ENCODE measurements around the gene TSACC.
A peak's percentile ranks its signal among the peaks of the same experiment; 100 is the strongest.
"Not testable (repeated sequence)": the region's sequence is repeated elsewhere in the genome, so short reads cannot be mapped to it uniquely, and the experiment has no call there.

Gene TSACC

DNA sequence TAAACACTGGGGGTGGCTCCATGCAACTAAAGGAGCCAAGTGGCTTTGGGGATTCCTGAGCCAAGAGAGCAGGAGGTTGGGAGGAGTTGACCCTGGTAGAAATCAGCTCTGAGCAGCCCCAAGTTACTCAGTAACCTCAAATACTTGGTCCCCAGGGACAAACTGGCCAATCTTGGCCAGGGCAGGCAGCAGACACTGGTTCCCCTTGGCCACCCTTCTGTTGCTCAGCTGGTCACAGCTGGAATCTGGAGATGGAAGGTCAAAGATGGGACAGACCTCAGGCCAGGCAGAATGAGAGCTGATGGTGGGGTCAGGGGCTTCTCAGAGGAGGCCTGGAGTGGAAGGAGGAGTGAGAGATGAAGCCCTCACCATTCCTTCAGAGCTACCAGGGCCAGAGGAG is 27.4 kb downstream of the TSACC start:
- H3K27me3 ChIP-seq (ENCODE audit: control insufficient read depth, insufficient read depth, low read length), result no peaks in the 10 kb centered on the region; the same call in 1 of the 2 replicates
- H3K9me3 ChIP-seq (ENCODE audit: control insufficient read depth, insufficient read depth, low read length), result no peaks in the 10 kb centered on the region
- no peak overlapping the region for H3K27ac ChIP-seq (ENCODE audit: low read length)
- peaks cover 2% of the 10 kb centered on the region for H3K4me1 ChIP-seq (ENCODE audit: control insufficient read depth, insufficient read depth, low read length)
- no peak for DNase-seq (ENCODE audit: low read depth, low spot score)
- no peaks in the 10 kb centered on the region for H3K36me3 ChIP-seq (ENCODE audit: control insufficient read depth, insufficient read depth, low read length)
- H3K4me3 ChIP-seq (ENCODE audit: low read length), result no peak overlapping the region

DNA sequence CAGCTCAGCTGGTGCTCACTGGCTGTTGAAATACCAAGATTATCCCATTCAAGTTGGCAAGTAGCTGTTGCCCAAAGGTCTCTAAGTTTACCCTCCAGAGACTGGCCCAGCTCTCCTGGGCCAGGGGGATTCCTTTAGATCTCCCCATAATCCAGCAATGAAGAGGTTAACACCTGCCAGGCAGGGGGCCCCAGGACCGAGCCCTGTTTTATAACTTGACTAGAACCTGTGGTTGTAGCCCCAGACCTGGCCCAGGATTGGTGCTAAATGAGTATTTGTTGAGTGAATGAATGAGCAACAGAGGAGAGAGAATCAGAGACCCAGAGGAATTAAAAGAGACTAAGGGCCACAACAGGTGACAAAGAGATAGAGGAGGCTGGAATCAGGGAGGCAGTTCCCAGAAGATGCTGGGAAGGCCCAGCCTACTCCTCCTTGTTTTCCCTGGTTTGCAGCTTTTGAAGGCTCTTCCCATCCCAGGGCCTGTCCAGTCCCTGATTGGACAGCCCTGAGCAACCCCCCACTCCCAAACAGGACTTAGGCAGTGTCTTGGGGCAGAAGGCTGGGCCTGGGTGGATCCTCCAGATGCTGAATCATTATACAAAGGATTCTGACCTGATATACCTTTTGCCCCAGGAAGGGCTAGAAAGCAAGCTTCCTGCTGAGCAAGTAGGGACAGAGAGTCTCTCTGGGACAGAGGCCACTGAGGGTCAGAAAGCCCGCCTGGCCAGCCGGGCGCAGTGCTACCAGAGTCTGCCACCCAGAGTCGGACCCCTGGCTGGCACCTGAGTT is 28.2 kb downstream of the TSACC start:
- no CpG with 5 or more reads among the region's 5 CpGs for WGBS (ENCODE audit: insufficient coverage, insufficient read length)
- peaks cover 2% of the 10 kb centered on the region for H3K4me1 ChIP-seq (ENCODE audit: control insufficient read depth, insufficient read depth, low read length)
- H3K36me3 ChIP-seq (ENCODE audit: control insufficient read depth, insufficient read depth, low read length), result no peaks in the 10 kb centered on the region
- H3K4me3 ChIP-seq (ENCODE audit: low read length), result no peak overlapping the region
- no peaks in the 10 kb centered on the region; the same call in 1 of the 2 replicates for H3K27me3 ChIP-seq (ENCODE audit: control insufficient read depth, insufficient read depth, low read length)
- H3K27ac ChIP-seq (ENCODE audit: low read length), result no peak overlapping the region
- DNase-seq (ENCODE audit: low read depth, low spot score), result no peak
- no peaks in the 10 kb centered on the region for H3K9me3 ChIP-seq (ENCODE audit: control insufficient read depth, insufficient read depth, low read length)

DNA sequence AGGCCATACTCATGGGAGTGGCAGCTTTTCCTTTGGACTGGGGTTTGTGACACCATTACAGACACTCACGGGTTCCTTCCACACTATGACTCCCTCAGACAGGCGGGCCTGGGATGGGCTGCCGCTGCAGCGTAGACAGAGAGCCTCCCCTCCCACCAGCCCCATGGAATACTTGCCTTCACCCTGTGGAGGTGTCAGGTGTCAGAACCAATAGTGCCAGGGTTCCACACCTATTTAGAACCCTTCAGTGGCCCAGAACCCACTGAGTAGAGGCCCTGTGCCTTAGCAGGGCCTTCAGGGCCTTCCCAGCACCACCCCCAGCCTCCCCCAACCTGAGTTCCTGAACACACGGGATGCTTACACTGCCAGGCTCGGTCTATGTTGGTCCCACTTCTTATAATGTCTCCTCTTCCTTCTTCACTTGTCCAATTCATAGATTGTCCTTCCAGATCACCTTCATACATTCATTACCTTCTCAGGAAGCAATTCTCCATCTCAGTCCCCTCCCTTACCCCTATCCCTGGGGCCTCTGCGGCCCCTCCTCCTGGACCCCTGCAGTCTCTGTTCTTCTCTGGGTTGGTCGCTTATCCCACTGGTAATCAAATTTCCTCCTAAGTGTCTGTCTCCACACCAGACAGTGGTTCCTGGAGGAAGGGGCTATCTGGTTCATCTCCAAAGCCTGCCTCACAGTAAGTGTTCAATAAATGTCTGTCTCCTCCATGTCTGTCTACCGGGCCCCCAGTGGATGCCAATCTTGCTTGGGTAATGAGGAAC is 29.2 kb downstream of the TSACC start:
- DNase-seq (ENCODE audit: low read depth, low spot score), result no peak
- Histone ChIP-seq H3K36me3 (ENCODE audit: control insufficient read depth, insufficient read depth, low read length) (no peaks in the 10 kb centered on the region), H3K4me3 (ENCODE audit: low read length) (no peak overlapping the region), H3K27me3 (ENCODE audit: control insufficient read depth, insufficient read depth, low read length) (no peaks in the 10 kb centered on the region; the same call in 1 of the 2 replicates), H3K9me3 (ENCODE audit: control insufficient read depth, insufficient read depth, low read length) (no peaks in the 10 kb centered on the region), H3K27ac (ENCODE audit: low read length) (no peak overlapping the region), H3K4me1 (ENCODE audit: control insufficient read depth, insufficient read depth, low read length) (peaks cover 2% of the 10 kb centered on the region)
- no CpG with 5 or more reads among the region's 9 CpGs for WGBS (ENCODE audit: insufficient coverage, insufficient read length)

DNA sequence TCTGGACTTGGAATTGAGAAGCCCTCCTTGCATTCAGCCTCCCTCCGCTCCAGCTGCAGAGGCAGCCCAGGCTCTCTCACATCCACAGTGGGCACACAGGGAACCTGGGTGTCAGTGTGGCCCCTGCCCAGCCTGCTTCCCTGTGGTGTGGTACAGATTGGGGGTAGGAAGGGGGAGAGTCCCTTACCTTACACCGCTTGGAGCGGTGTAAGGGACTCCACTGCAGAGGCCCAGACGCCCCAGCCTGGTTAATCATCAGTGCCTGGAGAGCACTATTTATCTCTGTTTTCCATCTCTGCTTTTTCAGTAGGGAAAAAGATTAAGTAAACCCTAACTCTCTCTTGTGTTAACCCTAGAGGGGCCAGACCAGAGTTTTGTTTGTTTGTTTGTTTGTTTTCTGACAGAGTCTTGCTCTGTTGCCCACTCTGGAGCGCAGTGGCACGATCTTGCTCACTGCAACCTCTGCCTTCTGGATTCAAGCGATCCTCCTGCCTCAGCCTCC is 29.9 kb downstream of the TSACC start:
- Histone ChIP-seq H3K27me3 (ENCODE audit: control insufficient read depth, insufficient read depth, low read length) (no peaks in the 10 kb centered on the region; the same call in 1 of the 2 replicates), H3K4me1 (ENCODE audit: control insufficient read depth, insufficient read depth, low read length) (peaks cover 2% of the 10 kb centered on the region), H3K27ac (ENCODE audit: low read length) (no peak overlapping the region), H3K9me3 (ENCODE audit: control insufficient read depth, insufficient read depth, low read length) (no peaks in the 10 kb centered on the region), H3K36me3 (ENCODE audit: control insufficient read depth, insufficient read depth, low read length) (no peaks in the 10 kb centered on the region), H3K4me3 (ENCODE audit: low read length) (no peak overlapping the region)
- DNase-seq (ENCODE audit: low read depth, low spot score), result no peak
- no CpG with 5 or more reads among the region's 7 CpGs for whole genome bisulfite sequencing (ENCODE audit: insufficient coverage, insufficient read length)

DNA sequence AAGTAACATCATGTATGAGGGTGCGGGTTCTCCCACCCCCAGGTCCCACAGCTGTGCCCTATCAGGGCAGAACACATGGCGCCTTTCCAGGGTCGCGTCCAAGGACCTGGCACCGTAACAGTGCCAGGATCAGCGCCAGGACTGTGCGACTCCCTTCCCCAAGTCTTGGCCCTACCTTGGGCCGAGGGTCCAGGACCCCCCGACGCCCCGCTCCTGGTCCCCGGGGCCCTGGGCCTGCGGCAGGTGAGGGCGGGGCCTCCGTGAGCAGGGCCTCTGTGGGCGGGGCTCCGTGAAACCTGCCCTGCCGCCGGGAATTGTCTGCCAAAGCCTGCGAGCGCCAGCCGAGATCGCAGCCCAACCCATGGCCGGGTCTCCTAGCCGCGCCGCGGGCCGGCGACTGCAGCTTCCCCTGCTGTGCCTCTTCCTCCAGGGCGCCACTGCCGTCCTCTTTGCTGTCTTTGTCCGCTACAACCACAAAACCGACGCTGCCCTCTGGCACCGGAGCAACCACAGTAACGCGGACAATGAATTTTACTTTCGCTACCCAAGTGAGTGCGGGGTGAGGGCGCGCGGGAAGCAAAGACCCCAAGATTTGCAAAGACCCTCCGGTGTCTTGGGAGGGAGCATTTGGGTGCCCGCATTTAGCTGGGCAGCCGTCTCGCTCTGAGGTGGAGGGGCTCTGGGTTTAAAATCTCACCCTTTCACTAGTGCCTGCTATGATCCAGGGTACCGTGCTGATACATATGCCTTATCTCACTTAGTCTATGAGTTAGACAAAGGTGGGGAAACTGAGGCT is 30.8 kb downstream of the TSACC start, which contains the start of gene RHBG:
Gene RHBG (plus strand): TSS at position 323 of the 796 bp plus-strand sequence. CDS start 39 bp downstream, at position 362.
- DNase-seq (ENCODE audit: low read depth, low spot score), result no peak
- no peaks in the 10 kb centered on the region for H3K36me3 ChIP-seq (ENCODE audit: control insufficient read depth, insufficient read depth, low read length)
- H3K9me3 ChIP-seq (ENCODE audit: control insufficient read depth, insufficient read depth, low read length), result no peaks in the 10 kb centered on the region
- H3K4me1 ChIP-seq (ENCODE audit: control insufficient read depth, insufficient read depth, low read length), result peaks cover 2% of the 10 kb centered on the region
- no peaks in the 10 kb centered on the region; the same call in 1 of the 2 replicates for H3K27me3 ChIP-seq (ENCODE audit: control insufficient read depth, insufficient read depth, low read length)
- no peak within 1 kb of the TSS for H3K27ac ChIP-seq (ENCODE audit: low read length)
- H3K4me3 ChIP-seq (ENCODE audit: low read length), result peak within 1 kb of the TSS; percentile 45; the same call in 1 of the 2 replicates
- WGBS (ENCODE audit: insufficient coverage, insufficient read length), result no CpG with 5 or more reads among the region's 48 CpGs

DNA sequence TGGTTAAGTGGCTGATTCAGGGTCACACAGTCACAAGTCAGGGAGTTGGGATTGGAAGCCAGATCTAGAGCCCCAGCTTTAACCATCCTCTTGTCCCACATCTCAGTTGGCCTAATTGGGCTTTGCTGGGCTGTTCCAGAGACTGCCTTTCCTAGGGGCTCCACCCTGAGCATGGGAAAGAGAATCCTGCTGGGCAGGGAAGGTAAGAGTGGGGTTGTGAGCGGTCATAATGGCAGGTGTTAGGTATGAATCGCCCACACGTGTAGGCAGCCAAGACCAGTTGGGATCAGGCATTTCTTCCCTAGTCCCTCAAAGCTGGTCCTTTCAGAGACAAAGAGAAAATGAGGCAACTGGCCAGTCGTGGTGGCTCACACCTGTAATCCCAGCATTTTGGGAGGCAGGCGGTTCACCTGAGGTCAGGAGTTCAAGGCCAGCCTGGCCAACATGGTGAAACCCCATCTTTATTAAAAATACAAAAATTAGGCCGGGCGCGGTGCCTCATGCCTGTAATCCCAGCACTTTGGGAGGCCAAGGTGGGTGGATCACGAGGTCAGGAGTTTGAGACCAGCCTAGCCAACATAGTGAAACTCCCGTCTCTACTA is 31.5 kb downstream of the TSACC start:
- not testable (repeated sequence) for DNase-seq (ENCODE audit: low read depth, low spot score); H3K36me3 ChIP-seq (ENCODE audit: control insufficient read depth, insufficient read depth, low read length); H3K4me1 ChIP-seq (ENCODE audit: control insufficient read depth, insufficient read depth, low read length); H3K27me3 ChIP-seq (ENCODE audit: control insufficient read depth, insufficient read depth, low read length); H3K9me3 ChIP-seq (ENCODE audit: control insufficient read depth, insufficient read depth, low read length); H3K27ac ChIP-seq (ENCODE audit: low read length)
- no CpG with 5 or more reads among the region's 10 CpGs for WGBS (ENCODE audit: insufficient coverage, insufficient read length)
- H3K4me3 ChIP-seq (ENCODE audit: low read length), result peak overlapping the region; percentile 45; the same call in 1 of the 2 replicates

DNA sequence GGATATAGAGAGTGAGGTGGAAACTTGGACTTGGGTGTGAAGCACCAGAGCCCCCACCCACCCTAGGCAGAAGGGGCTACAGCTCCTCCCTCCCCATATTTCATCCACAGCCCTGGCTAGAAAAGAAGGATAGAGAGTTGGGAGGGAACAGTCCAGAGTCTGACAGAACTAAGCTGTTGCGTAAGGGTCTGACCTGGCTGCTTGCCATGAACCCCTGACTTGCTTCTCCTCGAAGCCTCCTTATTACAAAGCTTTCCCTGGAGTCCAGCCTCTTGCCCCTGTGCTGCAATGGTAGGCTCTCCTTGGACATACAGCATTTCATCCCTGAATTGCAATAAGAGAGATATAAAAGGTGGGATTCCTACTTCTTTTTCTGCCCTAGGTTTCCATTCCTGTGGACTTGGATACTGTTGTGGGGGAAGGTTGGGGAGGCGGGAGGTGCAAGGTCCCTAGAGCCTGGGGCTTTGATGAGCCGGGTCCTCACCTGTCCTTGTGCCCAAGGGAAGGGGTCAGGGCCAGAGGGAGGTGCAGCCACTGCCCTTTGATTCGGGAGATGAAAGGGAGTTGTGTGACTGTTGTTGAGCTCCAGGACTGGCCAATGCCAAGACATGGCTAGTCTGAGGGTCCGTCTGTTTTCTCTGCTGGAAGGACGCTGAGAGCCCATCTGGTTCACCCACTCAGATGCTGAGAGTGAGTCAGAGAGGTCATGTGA is 33.4 kb downstream of the TSACC start:
- Histone ChIP-seq H3K9me3 (ENCODE audit: control insufficient read depth, insufficient read depth, low read length) (no peaks in the 10 kb centered on the region), H3K27me3 (ENCODE audit: control insufficient read depth, insufficient read depth, low read length) (no peaks in the 10 kb centered on the region; the same call in 1 of the 2 replicates), H3K27ac (ENCODE audit: low read length) (no peak overlapping the region), H3K4me3 (ENCODE audit: low read length) (no peak overlapping the region), H3K36me3 (ENCODE audit: control insufficient read depth, insufficient read depth, low read length) (no peaks in the 10 kb centered on the region), H3K4me1 (ENCODE audit: control insufficient read depth, insufficient read depth, low read length) (peaks cover 2% of the 10 kb centered on the region; the same call in 1 of the 2 replicates)
- no peak for DNase-seq (ENCODE audit: low read depth, low spot score)
- no CpG with 5 or more reads among the region's 7 CpGs for WGBS (ENCODE audit: insufficient coverage, insufficient read length)

DNA sequence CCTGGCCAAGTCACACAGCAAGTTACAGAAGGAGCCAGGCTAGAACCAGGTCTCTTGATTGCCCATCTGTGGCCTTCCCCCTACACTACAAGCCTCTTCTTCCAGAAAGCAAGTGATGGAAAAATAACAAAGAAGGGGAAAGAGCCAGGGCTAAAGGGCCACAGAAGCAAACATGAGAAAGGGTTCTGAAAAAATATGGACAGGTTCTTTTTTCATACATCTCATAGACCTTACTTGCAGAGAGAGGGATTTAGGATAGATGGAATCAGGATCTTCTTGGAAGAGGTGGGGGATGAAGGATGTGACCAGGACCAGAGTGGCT is 33.9 kb downstream of the TSACC start:
- no peaks in the 10 kb centered on the region for H3K36me3 ChIP-seq (ENCODE audit: control insufficient read depth, insufficient read depth, low read length)
- no peak overlapping the region for H3K27ac ChIP-seq (ENCODE audit: low read length)
- H3K4me3 ChIP-seq (ENCODE audit: low read length), result no peak overlapping the region
- H3K4me1 ChIP-seq (ENCODE audit: control insufficient read depth, insufficient read depth, low read length), result peaks cover 2% of the 10 kb centered on the region; the same call in 1 of the 2 replicates
- H3K9me3 ChIP-seq (ENCODE audit: control insufficient read depth, insufficient read depth, low read length), result no peaks in the 10 kb centered on the region
- no peak for DNase-seq (ENCODE audit: low read depth, low spot score)
- no peaks in the 10 kb centered on the region; the same call in 1 of the 2 replicates for H3K27me3 ChIP-seq (ENCODE audit: control insufficient read depth, insufficient read depth, low read length)

DNA sequence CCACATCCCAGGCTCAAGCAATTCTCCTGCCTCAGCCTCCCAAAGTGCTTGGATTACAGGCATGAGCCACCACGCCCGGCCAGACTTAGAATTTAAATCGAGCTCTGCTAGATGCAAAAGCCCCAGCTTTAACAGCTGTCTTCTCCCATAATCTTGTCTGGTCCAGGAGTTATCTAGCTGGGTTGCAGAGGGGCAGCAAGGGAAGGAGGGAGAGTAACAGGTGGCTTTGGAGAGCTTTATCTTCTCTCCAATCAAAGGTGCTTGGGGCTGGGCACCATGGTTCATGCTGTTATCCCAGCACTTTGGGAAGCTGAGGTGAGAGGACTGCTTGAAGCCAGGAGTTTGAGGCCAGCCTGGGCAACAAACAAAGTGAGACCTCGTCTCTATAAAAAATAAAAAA is 34.5 kb downstream of the TSACC start:
- H3K27me3 ChIP-seq (ENCODE audit: control insufficient read depth, insufficient read depth, low read length), result no peaks in the 10 kb centered on the region; the same call in 1 of the 2 replicates
- no peaks in the 10 kb centered on the region for H3K36me3 ChIP-seq (ENCODE audit: control insufficient read depth, insufficient read depth, low read length)
- no peaks in the 10 kb centered on the region for H3K9me3 ChIP-seq (ENCODE audit: control insufficient read depth, insufficient read depth, low read length)
- no peak overlapping the region for H3K4me3 ChIP-seq (ENCODE audit: low read length)
- 0 out of 2 replicates have a peak, but pooled peaks cover 2% of the 10 kb centered on the region for H3K4me1 ChIP-seq (ENCODE audit: control insufficient read depth, insufficient read depth, low read length)
- H3K27ac ChIP-seq (ENCODE audit: low read length), result no peak overlapping the region
- WGBS (ENCODE audit: insufficient coverage, insufficient read length), result no CpG with 5 or more reads among the region's 4 CpGs
- DNase-seq (ENCODE audit: low read depth, low spot score), result no peak
